Activated CD4-positive, alpha-beta T cell treated with anti-CD3 and anti-CD28 coated beads, Interleukin-2, amount 10 ng/mL, durations not matched to agents 24 days and 14 days (primary cell): ENCODE data around the gene AKAP13. TPM values are rescaled to one million over a fixed set of nuclear protein-coding genes. Genes with fewer than 3 reads are reported as not detected.
A peak's percentile ranks its signal among the peaks of the same experiment; 100 is the strongest.
"Not testable (repeated sequence)": the region's sequence is repeated elsewhere in the genome, so short reads cannot be mapped to it uniquely, and the experiment has no call there.

Experiments used
- DNase-seq: peaks from one replicate; pipeline ENCODE4 v3.0.0; 2022
- H3K27ac Mint-ChIP-seq: one replicate; pipeline ENCODE4 v1.8.0; 2022; ENCODE audit warnings: mild to moderate bottlenecking, mixed read lengths
- H3K27me3 Mint-ChIP-seq: one replicate; pipeline ENCODE4 v1.8.0; 2022; ENCODE audit warnings: mixed read lengths
- H3K36me3 Mint-ChIP-seq: one replicate; pipeline ENCODE4 v1.8.0; 2022; ENCODE audit warnings: low read depth, mild to moderate bottlenecking, mixed read lengths
- H3K4me1 Mint-ChIP-seq: one replicate; pipeline ENCODE4 v1.8.0; 2021; ENCODE audit warnings: mixed read lengths
- H3K4me3 Mint-ChIP-seq: one replicate; pipeline ENCODE4 v1.8.0; 2022; ENCODE audit warnings: mild to moderate bottlenecking, moderate library complexity, mixed read lengths
- H3K9me3 Mint-ChIP-seq: one replicate; pipeline ENCODE4 v1.8.0; 2021; ENCODE audit warnings: mixed read lengths
- intact Hi-C: fragments of 100-400 bp; cut with micrococcal nuclease; formaldehyde crosslinking; loops from one replicate; pipeline ENCODE4 v1.15.1; 2023
- total RNA-seq: library from RNA; stranded (reverse); gene quantifications from 2 replicates; pipeline ENCODE4 v1.2.3, GENCODE V29; 2022

Gene AKAP13
- total RNA-seq = 68.5 and 71.3 TPM in 2 replicates

GRCh38 chr15:85380217-85380811, at the start of gene AKAP13:
AKAP13 (plus strand) TSS chr15:85380603; CDS start chr15:85485721, 105,118 bp downstream.
- peak; percentile 98 for DNase-seq
- Mint-ChIP-seq H3K36me3 (peaks cover 8% of the 10 kb centered on the region), H3K27me3 (peaks cover 3% of the 10 kb centered on the region), H3K27ac (peak within 1 kb of the TSS; percentile 93), H3K9me3 (no peaks in the 10 kb centered on the region), H3K4me3 (peak within 1 kb of the TSS; percentile 88), H3K4me1 (peaks cover 51% of the 10 kb centered on the region)
- intact Hi-C loops = loop anchor here (1.0 to 10.0 kb wide), 8 partner anchors 22 to 314 kb away; no protein-coding TSS in a partner anchor

GRCh38 chr15:85330901-85331588, 49.4 kb upstream of the AKAP13 start:
- Mint-ChIP-seq H3K9me3 (peaks cover 3% of the 10 kb centered on the region), H3K4me3 (peak overlapping the region; percentile 90), H3K36me3 (peaks cover 6% of the 10 kb centered on the region), H3K27me3 (no peaks in the 10 kb centered on the region), H3K27ac (peak overlapping the region; percentile 94), H3K4me1 (peaks cover 44% of the 10 kb centered on the region)
- intact Hi-C loops = loop anchor here (1.0 to 5.0 kb wide), 7 partner anchors 13 to 376 kb away; partner anchors contain the start of gene AKAP13
- peak; percentile 92 for DNase-seq

DNA sequence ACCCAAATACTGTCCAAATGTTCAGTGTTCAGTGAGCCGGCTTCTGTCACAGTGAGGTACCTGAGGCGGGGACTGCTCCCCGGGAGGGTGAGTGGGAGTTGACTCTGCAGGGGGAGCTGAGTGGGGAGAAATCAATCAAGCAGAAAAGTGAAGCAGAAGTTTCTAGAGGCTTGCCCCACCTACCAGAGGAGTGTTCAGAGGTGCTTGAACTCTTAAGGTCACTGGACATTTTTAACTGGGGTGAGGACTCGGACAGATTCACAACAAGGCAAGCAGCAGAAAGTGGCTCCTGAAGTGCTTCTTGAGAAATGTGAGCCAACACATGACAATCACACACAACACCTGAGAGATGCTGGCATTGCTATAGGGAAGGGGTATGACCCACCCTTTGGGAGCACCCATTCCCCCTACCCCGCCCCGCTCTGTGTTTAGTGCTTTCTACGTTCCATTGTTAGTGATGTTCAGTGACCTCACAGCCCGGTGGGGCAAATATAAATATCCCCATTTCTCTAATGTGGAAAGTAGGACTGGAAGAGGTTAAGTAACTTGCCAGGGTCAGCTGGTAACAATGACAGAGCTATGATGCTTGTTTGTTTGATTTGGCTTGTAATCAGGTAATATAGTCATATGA, 48.6 kb upstream of the AKAP13 start:
- H3K36me3 Mint-ChIP-seq = peaks cover 6% of the 10 kb centered on the region
- no peak for DNase-seq
- peaks cover 3% of the 10 kb centered on the region for H3K9me3 Mint-ChIP-seq
- intact Hi-C loops = loop anchor here (1.0 to 5.0 kb wide), 4 partner anchors 27 to 376 kb away; partner anchors contain the start of gene AKAP13
- no peaks in the 10 kb centered on the region for H3K27me3 Mint-ChIP-seq
- H3K4me1 Mint-ChIP-seq = peaks cover 44% of the 10 kb centered on the region
- H3K27ac Mint-ChIP-seq = peak overlapping the region; percentile 94
- H3K4me3 Mint-ChIP-seq = peak overlapping the region; percentile 90

GRCh38 chr15:85333132-85333831, 47.1 kb upstream of the AKAP13 start:
- Mint-ChIP-seq H3K36me3 (peaks cover 6% of the 10 kb centered on the region), H3K4me1 (peaks cover 39% of the 10 kb centered on the region), H3K4me3 (no peak overlapping the region), H3K27me3 (no peaks in the 10 kb centered on the region), H3K27ac (peak overlapping the region; percentile 29), H3K9me3 (peaks cover 3% of the 10 kb centered on the region)
- DNase-seq = peak; percentile 49
- intact Hi-C loops = loop anchor here (5.0 kb wide), 1 partner anchor 374 kb away; no protein-coding TSS in a partner anchor

DNA sequence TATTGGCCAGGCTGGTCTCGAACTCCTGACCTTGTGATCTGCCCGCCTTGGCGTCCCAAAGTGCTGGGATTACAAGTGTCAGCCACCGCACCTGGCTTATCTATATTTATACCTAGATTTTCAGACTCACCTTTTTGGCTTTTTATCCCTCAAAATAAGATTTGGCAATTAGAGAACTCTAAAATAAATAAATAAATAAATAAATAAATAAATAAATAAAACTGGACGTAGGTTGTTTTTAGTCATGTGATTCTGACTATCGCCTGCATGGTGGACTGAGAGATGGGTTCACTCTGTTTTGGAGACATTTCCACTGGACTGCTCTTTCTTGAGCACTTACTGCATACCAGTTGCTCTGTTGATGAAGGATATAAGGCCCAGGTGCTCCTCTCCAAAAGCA, 46.2 kb upstream of the AKAP13 start:
- Mint-ChIP-seq H3K4me1 (peaks cover 32% of the 10 kb centered on the region), H3K4me3 (no peak overlapping the region), H3K27me3 (no peaks in the 10 kb centered on the region), H3K27ac (no peak overlapping the region), H3K9me3 (peaks cover 3% of the 10 kb centered on the region), H3K36me3 (peaks cover 6% of the 10 kb centered on the region)
- intact Hi-C loops = loop anchor here (5.0 kb wide), 1 partner anchor 373 kb away; no protein-coding TSS in a partner anchor
- DNase-seq = no peak

DNA sequence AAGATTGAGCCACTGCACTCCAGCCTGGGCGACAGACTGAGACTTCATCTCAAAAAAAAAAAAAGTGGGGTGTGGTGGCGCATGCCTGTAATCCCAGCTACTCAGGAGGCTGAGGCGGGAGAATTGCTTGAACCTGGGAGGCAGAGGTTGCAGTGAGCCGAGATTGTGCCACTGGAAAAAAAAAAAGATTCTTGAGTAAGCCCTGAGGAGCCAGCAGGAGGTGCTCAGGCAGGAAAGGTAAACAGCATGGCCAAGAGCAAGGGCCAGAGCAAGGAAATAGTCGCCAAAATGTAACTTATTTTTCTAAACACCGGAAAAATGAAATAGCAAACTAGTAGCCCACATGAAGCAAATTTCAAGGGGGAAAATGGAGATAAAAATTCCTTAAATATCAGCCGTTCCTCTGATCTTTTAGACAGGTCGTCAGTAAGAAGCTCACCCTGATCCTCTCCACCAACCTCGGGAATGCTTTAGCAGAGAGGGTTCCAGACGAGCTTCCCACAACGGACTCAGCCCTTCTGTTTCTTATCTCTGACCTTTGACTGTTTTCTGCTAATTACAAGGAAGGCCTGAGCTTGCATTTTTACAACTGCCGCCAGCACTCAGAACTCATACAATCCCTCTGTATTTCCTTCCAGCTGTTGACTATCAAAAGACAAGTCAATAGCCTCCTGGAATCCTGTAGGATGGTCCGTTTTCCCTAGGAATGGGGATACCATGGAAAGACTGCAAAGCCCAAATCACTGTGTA, 45.0 kb upstream of the AKAP13 start:
- Mint-ChIP-seq H3K4me3 (no peak overlapping the region), H3K36me3 (peaks cover 6% of the 10 kb centered on the region), H3K4me1 (peaks cover 21% of the 10 kb centered on the region), H3K9me3 (peaks cover 3% of the 10 kb centered on the region), H3K27me3 (no peaks in the 10 kb centered on the region), H3K27ac (no peak overlapping the region)
- intact Hi-C loops = no loop called here
- DNase-seq = no peak

GRCh38 chr15:85336880-85337279, 43.5 kb upstream of the AKAP13 start:
- intact Hi-C loops = no loop called here
- Mint-ChIP-seq H3K27ac (no peak overlapping the region), H3K4me1 (peaks cover 6% of the 10 kb centered on the region), H3K27me3 (no peaks in the 10 kb centered on the region), H3K9me3 (no peaks in the 10 kb centered on the region), H3K4me3 (no peak overlapping the region), H3K36me3 (no peaks in the 10 kb centered on the region)
- no peak for DNase-seq

- Mint-ChIP-seq H3K9me3 (no peaks in the 10 kb centered on the region), H3K4me1 (peaks cover 4% of the 10 kb centered on the region), H3K4me3 (no peak overlapping the region), H3K27ac (no peak overlapping the region), H3K27me3 (no peaks in the 10 kb centered on the region), H3K36me3 (no peaks in the 10 kb centered on the region)
- intact Hi-C loops = no loop called here
- no peak for DNase-seq
Observed at GRCh38 chr15:85337425-85338074, 42.9 kb upstream of the AKAP13 start.

DNA sequence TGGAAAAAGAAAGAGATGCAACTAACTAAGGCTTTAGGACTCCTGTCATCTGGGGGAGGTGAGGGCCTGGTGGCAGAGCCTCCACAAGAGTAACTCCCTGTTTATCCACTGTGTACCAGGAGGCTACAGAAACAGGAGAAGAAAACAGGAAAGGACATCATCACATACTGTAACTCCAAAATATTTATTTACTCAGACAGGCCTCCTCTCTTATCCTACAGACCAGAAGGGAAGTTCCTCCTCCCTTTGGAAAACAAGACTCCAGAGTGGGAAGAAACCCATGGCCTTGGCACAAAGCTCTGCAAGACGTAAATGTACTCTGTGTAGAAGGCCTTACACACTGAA, 40.1 kb upstream of the AKAP13 start:
- intact Hi-C loops = no loop called here
- Mint-ChIP-seq H3K36me3 (no peaks in the 10 kb centered on the region), H3K4me1 (no peaks in the 10 kb centered on the region), H3K27me3 (no peaks in the 10 kb centered on the region), H3K4me3 (no peak overlapping the region), H3K27ac (no peak overlapping the region), H3K9me3 (no peaks in the 10 kb centered on the region)
- no peak for DNase-seq

GRCh38 chr15:85340852-85341251, 39.6 kb upstream of the AKAP13 start:
- Mint-ChIP-seq H3K9me3 (no peaks in the 10 kb centered on the region), H3K4me1 (no peaks in the 10 kb centered on the region), H3K27ac (no peak overlapping the region), H3K36me3 (no peaks in the 10 kb centered on the region), H3K4me3 (no peak overlapping the region), H3K27me3 (no peaks in the 10 kb centered on the region)
- intact Hi-C loops = no loop called here
- DNase-seq = no peak

GRCh38 chr15:85342163-85342562, 38.2 kb upstream of the AKAP13 start:
- not testable (repeated sequence) for H3K27me3 Mint-ChIP-seq, H3K36me3 Mint-ChIP-seq

DNA sequence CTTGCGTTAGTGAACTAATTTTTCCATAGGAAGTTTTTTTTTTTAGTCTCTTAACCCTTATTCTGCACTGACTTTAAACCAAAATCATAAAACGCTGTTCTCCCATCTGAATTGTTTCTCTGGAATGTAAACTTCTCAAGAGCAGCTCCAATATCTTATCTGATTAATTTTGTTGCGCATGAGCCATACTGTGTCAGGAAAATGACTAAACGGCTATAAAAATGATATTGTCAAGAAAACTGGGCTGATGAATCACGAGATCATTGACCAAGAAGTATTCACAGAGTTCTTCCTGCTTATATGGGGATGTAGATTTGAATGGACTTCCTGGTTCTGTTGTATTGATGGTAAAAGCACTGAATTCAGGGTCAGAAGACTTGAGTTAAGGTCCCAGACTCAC, 37.0 kb upstream of the AKAP13 start:
- H3K9me3 Mint-ChIP-seq, DNase-seq, H3K27ac Mint-ChIP-seq, H3K4me3 Mint-ChIP-seq, intact Hi-C loops, H3K4me1 Mint-ChIP-seq, H3K27me3 Mint-ChIP-seq, H3K36me3 Mint-ChIP-seq: not testable (repeated sequence)

More at GRCh38 chr15:85342163-85342562, 38.2 kb upstream of the AKAP13 start:
- H3K27ac Mint-ChIP-seq, H3K4me3 Mint-ChIP-seq, H3K4me1 Mint-ChIP-seq, intact Hi-C loops, DNase-seq, H3K9me3 Mint-ChIP-seq: not testable (repeated sequence)

GRCh38 chr15:85344241-85344640, 36.2 kb upstream of the AKAP13 start:
- H3K4me1 Mint-ChIP-seq, H3K9me3 Mint-ChIP-seq, H3K36me3 Mint-ChIP-seq, intact Hi-C loops, H3K27ac Mint-ChIP-seq, H3K4me3 Mint-ChIP-seq, H3K27me3 Mint-ChIP-seq, DNase-seq: not testable (repeated sequence)
